GM10847 (cell line): Measurements from ENCODE around the gene FRMD4A.

Source experiments
- POLR2A ChIP-seq: IDR thresholded peaks from 2 replicates; pipeline ENCODE4 v1.6.1; 2011; ENCODE audit not compliant: insufficient read length; ENCODE audit errors: extremely low read depth

FRMD4A gene

DNA sequence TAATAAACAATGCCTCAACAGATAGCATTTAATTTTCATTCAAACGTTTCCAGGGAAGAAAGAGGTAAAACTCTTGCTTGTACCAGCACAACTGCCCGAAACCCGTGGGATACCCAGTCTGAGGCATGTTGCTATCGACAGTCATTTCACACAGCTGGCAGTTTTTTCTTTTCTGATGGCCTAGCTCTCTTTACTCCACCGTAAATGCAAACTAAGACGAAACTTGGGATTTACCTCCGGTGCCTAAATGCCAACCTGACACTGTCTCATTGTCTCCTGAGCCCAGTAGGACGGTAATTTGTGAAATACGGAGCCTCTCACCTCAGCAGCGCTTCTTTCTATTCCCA, 600.4 kb downstream of the FRMD4A start:
- no peak for TF ChIP-seq POLR2A

DNA sequence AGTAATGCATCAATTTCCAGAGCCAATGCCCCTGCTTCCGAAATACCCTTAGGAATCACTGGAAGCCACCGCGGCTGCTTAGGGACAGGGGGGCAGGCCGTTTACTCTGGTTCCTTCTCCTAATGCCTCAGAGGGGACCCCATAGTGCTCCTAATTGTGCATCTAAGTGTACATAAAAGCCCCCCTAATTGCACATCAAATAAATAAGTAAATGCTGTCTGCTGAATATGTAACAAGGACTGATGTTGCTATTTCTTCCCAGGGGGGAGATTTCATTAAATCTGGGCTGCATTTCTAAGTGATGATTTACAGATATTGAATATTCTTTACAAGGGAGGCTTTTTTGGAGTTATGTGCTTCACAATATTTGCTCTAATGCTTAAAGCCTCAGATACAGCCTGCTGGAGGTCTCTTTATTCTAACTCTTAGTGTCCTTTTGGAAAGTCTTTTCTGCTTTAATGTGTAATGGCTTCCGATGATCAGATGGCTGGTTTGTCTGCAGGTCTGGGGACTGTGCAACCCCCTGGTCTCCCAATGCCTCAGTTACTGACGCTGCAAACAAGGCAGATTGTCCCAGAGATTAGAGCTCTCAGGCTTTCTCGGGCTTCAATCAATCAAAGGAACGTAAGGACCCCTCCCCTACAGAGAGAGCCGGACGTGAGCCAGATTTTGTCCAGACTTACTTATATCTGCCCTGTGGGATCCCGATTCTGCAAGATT, 601.0 kb downstream of the FRMD4A start:
- TF ChIP-seq POLR2A, result no peak

DNA sequence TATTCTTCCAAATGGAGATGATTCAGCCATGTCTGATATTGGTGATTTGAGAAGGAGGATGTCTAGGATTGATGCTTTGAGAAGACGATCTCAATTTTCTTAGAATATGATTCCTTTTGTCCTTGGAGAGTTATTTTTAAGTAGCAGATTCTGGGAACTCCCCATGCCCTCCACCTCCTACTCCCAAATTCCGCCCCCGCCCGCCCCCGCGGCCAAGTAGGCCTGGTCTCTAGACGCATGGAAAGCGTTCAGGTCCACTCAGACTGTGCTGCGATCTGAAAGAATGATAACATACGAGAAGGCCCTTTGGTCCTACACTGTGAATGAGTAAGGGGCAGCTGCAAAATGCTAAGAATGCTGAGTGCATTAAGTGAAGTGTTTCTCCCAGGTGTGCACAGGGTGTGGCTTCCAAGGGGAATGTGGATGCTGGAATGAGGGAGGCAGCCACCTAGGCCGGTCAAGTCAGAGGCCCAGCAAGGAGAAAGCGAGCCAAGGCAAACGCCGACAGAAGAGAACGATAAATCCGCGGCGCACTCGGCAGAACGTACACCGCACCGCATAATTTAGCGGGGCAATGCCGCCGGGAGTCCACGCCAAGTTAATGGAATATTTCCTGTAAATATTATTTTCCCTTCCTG, 601.7 kb downstream of the FRMD4A start:
- no peak for TF ChIP-seq POLR2A

DNA sequence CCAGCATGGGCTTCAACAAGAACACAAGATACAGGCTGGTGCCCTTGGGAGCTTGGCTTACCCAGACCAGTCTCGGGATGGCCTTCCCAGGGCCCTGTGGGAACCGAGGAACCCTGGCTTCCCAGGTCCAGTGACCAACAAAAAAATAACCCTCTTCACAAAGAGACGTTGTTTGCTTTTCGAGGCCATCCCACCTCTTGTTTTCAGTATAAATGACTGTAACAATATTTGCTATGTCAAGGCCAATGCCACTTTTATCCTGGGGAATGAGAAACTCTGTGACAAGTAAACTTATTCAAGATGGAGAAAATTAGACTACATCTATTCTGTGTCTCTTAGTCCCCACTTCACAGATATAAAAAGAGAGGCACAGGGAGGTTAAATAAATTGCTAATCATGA, 605.1 kb downstream of the FRMD4A start:
- no peak for TF ChIP-seq POLR2A

DNA sequence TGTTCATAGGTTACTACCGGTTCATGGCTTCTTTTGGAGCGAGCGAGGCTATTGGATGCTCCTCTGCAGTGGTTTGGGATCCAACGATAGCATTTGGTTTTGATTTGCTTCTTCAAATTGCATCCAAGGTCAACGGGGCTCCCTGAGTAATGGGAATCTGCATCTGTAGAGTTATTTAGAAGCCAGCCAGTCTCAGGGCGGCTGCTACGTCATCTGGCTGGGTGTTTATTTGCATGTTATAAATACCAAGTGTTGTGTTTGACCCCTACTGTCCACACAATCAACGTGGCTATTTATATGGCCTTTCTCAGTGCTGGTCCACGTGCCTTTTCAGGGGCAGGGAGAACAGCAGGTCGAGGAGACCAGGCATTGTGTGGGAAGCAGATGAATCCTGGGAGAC, 606.2 kb downstream of the FRMD4A start:
- TF ChIP-seq POLR2A, result no peak

DNA sequence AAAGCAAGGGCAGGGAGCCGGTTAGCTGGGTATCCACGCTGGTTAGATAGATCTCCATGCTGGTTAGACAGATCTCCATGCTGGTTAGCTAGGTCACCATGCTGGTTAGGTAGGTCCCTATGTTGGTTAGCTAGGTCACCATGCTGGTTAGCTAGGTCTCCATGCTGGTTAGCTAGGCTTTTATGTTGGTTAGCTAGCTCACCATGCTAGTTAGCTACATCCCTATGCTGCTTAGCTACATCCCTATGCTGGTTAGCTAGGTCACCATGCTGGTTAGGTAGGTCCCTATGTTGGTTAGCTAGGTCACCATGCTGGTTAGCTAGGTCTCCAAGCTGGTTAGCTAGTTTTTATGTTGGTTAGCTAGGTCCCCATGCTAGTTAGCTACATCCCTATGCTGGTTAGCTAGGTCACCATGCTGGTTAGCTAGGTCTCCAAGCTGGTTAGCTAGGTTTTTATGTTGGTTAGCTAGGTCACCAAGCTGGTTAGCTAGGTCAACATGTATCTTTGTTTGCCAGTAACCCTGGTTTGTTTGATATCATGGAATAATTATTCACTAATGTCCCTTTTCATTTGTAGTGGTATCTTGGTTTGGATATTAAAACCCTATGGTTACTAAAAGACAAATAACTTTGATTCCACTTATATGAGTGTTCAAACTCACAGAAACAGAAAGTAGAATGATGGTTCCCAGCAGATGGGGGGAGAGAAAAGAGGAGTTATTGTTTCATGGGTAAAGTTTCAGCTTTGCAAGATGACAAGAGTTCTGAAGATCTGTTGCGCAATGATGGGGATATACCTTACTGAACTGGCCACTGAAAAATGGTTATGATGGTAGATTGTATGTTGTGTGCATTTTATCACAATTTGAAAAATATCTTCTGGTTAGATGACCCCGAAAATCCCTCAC, 607.7 kb downstream of the FRMD4A start:
- no peak for TF ChIP-seq POLR2A

DNA sequence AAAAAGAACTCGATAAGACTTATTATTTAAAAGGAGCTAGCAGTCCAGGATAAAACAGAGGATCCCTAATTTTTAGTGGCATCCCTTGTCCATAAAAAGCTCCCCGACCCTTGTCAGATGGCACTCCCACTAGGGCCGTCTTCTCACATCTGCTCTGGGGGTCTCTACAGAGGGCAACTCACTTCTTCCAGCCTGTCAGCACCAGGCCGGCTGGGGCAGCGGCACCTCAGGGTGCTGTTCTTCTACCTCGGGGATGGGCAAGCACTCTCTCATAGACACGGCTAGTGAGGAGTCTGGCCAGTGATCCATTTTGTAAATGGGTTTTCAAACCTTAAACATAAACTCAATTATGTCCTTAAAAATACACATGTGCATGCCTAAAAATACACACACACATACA, 609.2 kb downstream of the FRMD4A start:
- no peak for TF ChIP-seq POLR2A

DNA sequence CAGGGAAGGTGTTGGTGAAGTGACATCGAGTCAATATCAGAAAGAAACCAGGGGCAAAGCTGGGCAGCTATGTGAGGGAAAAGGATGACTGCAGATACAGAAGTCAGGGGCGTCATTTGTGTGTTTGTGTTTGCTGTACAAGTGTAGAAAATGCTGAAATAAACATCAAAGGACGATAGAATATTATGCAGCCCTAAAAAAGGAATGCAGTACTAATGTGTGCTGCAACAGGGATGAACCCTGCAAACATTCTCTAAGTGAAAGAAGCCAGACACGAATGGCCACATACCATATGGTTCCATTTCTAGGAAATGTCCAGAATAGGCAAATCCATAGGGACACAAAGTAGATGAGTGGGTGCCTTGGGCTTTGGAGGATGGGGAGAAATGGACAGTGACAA, 610.0 kb downstream of the FRMD4A start:
- no peak for TF ChIP-seq POLR2A

DNA sequence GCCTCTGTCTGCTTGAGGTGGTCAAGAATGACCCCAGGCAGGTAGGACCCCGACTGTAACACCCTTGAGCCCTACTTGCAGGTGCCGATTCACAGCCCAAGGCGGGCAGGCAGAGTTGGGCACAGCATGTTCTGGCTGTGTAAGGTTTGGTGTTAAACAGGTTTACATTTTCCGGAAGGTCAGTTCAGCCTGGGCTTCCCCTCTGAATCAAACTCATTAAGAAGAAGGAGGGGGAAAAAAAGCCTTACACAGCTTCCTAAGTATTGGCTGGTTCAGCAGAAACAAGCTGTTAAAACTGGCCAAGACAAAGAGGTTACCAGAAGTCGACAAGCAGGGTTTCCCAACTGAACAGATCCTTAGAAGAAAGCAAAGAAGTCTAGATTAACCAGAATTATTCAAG, 611.3 kb downstream of the FRMD4A start:
- TF ChIP-seq POLR2A, result no peak

DNA sequence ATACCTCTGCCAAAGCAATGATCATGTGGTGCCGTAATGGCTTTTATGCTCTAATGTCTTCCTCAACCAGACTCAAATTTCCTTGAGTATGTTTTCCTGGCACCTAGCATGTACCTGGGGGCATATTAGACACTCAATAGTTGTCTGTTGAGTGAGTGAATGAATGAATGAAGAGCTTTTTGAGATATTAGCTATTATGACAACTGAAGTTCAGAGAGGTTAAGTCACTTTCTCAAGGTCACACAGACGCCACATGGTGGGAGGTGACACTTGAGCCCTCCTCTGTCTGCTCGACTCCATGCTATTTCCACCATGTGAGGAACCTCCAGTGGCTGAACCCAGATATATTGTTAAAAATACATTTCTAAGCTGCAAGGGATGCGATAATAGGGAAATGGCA, 611.9 kb downstream of the FRMD4A start:
- no peak for TF ChIP-seq POLR2A

DNA sequence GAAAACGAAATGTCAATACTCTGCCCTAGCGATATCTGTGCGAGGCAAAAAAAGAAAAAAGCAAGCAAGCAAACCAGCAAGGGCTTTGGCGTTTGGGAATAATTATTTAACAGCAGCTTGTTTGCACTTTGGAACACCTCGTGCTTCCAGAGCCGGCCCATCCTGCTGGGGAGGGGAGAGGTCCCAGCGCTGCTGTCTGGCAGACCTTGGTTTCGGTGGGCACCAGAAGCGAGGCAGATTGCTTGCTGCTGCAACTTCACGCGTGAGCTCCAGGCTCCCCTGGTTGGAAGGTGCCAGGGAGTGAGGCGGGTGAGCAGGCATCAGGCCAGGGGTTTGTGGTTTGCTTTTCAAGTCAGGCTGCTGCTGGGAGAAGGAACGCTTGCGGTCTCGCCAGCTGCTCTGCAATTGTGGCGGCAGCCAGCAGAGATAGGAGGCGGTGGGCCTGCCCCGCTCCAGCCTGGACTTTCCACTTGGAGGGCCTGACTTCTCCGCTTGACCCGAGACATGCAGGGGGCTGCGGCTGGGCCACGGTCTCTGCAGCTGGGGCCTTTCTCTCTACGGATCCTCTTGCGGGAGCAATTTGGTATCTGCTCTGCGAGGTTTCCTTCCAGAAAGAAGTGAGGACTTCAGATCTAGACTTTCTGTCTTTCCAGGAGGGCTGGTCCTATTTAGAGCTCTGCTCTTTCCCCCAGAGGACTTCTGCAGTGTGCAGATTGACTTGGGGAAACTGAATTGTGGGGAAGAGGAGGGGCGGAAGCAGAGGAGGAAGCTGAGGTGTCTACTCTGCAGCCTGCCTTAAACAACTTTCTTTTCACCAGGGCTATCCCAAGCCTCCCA, 612.6 kb downstream of the FRMD4A start:
- TF ChIP-seq POLR2A, result no peak

DNA sequence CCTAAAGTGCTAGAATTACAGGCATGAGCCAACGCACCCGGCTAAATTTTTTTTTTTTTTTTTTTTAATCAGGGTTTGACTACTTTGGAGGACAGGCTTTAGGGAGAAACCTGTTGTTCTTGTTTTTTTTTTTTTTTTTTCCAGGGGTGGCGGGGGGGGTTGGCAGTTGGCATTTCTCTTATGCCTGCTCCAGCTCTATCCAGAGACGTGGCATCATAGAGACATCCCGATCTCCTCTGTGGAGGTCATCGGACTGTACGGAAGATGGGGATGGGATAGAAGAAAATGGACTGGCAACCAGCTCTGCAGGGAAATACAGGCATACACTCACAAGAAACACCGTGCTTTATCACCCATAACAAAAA, 613.2 kb downstream of the FRMD4A start:
- TF ChIP-seq POLR2A, result no peak

DNA sequence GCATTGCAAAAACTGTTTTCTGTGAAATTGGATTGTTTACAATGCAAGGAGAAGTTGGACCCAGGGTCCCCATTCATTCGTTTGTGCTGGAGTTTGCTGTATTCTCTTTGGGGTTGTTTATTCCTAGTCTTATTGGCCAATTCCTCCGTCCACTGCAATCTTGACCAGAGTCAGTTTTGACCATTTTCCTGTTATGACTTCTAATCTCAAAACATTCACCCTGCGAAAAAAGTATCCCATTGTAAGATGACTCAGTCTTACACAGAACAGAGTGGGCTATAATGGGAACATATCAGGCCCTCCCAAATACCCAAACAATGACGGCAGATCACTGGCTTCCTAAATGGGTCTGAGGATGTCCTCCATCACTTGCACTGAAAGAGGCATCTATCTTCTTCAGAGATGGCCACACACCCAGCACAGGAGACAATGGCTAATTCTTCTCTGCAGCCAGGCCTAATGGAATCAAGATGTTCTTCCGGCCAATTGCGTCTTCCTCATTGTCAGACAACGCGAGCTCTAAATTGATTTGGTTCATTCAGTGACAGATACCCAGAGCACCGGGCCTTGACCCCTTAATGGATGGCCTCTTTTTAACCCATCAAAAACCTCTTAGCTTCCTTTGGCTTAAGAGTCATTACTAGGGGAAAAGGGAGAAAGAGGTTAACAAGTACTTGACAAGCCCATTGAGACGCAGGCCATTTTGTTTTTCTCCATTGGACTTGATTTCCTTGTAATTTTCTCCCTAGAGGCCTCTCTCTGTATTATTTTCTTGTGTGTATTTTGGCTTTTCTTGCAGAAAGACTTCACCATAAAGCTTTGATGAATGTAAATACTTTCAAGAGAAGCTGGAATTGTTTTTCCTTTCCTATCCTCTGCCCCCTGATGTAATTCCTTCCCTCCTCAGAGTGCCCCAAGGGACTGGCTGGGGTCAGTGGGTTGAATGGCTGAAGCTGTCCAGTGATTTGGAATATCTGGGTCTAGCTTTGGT, 614.3 kb downstream of the FRMD4A start:
- no peak for TF ChIP-seq POLR2A

DNA sequence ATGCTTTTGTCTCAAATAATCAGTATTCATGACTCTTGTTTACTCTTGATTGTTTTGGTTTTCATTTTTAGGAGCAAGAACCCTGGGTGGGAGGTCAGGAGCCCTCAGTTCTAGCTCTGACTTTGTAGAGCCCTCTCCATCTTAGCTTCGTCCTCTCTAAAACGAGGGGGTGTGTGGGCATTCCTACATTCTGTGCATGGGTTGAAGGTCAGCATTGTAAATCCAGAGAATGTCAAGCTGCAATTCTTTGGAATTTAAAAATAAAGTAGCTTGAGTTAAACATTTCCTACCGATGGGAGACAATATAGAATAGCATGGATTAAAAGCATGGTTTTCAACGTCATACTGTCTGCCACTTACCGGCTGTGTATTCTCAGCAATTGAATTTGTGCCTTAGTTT, 615.6 kb downstream of the FRMD4A start:
- TF ChIP-seq POLR2A, result no peak

DNA sequence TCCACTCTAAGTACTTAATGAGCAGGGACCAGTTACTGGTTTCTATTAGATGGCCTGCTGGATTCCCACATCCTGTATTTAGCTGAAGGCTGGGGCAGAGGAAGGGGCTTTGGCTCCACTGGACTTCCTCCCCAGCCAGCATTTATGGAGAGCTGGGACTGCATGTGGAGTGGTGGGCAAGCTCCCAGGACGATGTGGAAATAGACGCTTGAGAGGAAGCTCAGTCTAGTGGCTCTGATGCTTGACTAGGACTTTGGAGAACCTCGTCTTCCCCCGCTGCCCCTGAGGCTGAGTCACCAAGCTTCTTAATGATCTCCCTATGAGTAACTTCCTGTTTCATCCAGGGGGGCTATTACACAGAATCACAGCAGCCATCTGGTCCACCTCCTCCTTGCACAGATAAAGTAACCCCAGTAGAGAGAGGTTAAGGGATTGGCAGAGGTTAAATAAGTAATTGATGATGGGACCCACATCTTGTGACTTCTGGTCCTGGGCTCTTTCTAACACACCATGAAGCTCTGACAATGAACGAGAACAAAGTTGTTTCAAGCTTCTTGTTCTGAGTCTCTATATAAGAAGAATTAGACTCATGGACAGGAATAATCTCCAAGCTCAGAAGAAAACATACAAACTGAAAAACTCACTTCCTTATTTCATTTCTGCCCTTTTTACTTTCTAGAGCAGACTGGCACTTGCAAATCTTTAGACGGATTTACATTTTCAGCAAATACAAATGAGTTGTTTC, 617.7 kb downstream of the FRMD4A start:
- no peak for TF ChIP-seq POLR2A
